Karpas-422 (cell line): ENCODE data around the gene STAMBP. TPM values are rescaled to one million over a fixed set of nuclear protein-coding genes. Genes with fewer than 3 reads are reported as not detected.

ENCODE experiments used
- DNase-seq: peaks from one replicate; pipeline ENCODE4 v3.0.0-alpha.2; 2015
- H2AFZ ChIP-seq: fragments of 200-600 bp; sonication (generic); 2 replicates; pipeline ENCODE4 v1.6.1; 2014; ENCODE audit warnings: antibody characterized with exemption, low read length, mixed read lengths
- H3K27ac ChIP-seq: fragments of 200-600 bp; sonication (generic); 2 replicates; pipeline ENCODE4 v1.5.1; 2014; ENCODE audit warnings: mild to moderate bottlenecking, low read length, moderate library complexity
- H3K27me3 ChIP-seq: fragments of 200-600 bp; sonication (generic); 2 replicates; pipeline ENCODE4 v1.6.1; 2014; ENCODE audit warnings: low read length, mixed read lengths
- H3K36me3 ChIP-seq: fragments of 200-600 bp; sonication (generic); 2 replicates; pipeline ENCODE4 v1.6.1; 2014; ENCODE audit warnings: low read length, mixed read lengths; ENCODE audit not compliant: insufficient read depth
- H3K4me1 ChIP-seq: fragments of 200-600 bp; sonication (generic); 2 replicates; pipeline ENCODE4 v1.6.1; 2014; ENCODE audit warnings: mild to moderate bottlenecking, low read length, mixed read lengths
- H3K4me2 ChIP-seq: fragments of 200-600 bp; sonication (generic); 2 replicates; pipeline ENCODE4 v1.6.1; 2014; ENCODE audit warnings: low read length, low read depth, mild to moderate bottlenecking; ENCODE audit not compliant: poor library complexity, severe bottlenecking
- H3K4me3 ChIP-seq: fragments of 200-600 bp; sonication (generic); 2 replicates; pipeline ENCODE4 v1.5.1; 2014; ENCODE audit warnings: mild to moderate bottlenecking, antibody characterized with exemption, low read length, mixed read lengths
- H3K79me2 ChIP-seq: fragments of 200-600 bp; sonication (generic); 2 replicates; pipeline ENCODE4 v1.6.1; 2014; ENCODE audit warnings: mild to moderate bottlenecking, low read length, mixed read lengths
- H3K9ac ChIP-seq: fragments of 200-600 bp; sonication (generic); 2 replicates; pipeline ENCODE4 v1.6.0; 2014; ENCODE audit warnings: low read length
- H3K9me2 ChIP-seq: fragments of 200-600 bp; sonication (generic), shearing (Covaris generic); replicated peaks from 2 replicates; pipeline ENCODE4 v1.6.0; 2014; ENCODE audit warnings: mild to moderate bottlenecking, low read length, moderate library complexity; ENCODE audit not compliant: insufficient read depth
- H3K9me3 ChIP-seq: fragments of 300-700, 200-600 bp; sonication (generic); 2 replicates; pipeline ENCODE4 v1.6.1; 2014; ENCODE audit warnings: low read length, mixed read lengths
- H4K20me1 ChIP-seq: fragments of 200-600 bp; sonication (generic); 2 replicates; pipeline ENCODE4 v1.6.1; 2014; ENCODE audit warnings: mild to moderate bottlenecking, antibody characterized with exemption, low read length, low read depth; ENCODE audit not compliant: insufficient read depth
- total RNA-seq: library from RNA; depleted of rRNA; stranded (reverse); fragments of >200 nt; shearing (Covaris generic); gene quantifications from 2 replicates; pipeline ENCODE4 v1.2.3, GENCODE V29; 2014; ENCODE audit warnings: low replicate concordance

STAMBP gene
- total RNA-seq, 1 experiment from 2014 or later = 73.8 TPM

GRCh38 chr2:73893764-73894474 lies 65.2 kb downstream of the STAMBP start:
- no peaks in the 10 kb centered on the region for H3K36me3 ChIP-seq
- H4K20me1 ChIP-seq = no peaks in the 10 kb centered on the region
- no peak overlapping the region for H3K4me3 ChIP-seq
- no peak overlapping the region for H3K4me2 ChIP-seq
- no peak for DNase-seq
- no peak overlapping the region for H2AFZ ChIP-seq
- H3K9ac ChIP-seq = no peak overlapping the region
- no peaks in the 10 kb centered on the region for H3K9me3 ChIP-seq
- no peak overlapping the region for H3K27ac ChIP-seq
- no peaks in the 10 kb centered on the region for H3K4me1 ChIP-seq
- no peaks in the 10 kb centered on the region for H3K27me3 ChIP-seq
- no peaks in the 10 kb centered on the region for H3K9me2 ChIP-seq
- no peaks in the 10 kb centered on the region for H3K79me2 ChIP-seq

GRCh38 chr2:73894475-73894850 lies 65.7 kb downstream of the STAMBP start:
- no peaks in the 10 kb centered on the region for H3K9me3 ChIP-seq
- no peak overlapping the region for H3K9ac ChIP-seq
- no peak overlapping the region for H3K4me3 ChIP-seq
- no peaks in the 10 kb centered on the region for H3K79me2 ChIP-seq
- no peaks in the 10 kb centered on the region for H3K27me3 ChIP-seq
- no peak overlapping the region for H3K27ac ChIP-seq
- H3K9me2 ChIP-seq = no peaks in the 10 kb centered on the region
- H3K36me3 ChIP-seq = no peaks in the 10 kb centered on the region
- no peak for DNase-seq
- H4K20me1 ChIP-seq = no peaks in the 10 kb centered on the region
- H2AFZ ChIP-seq = no peak overlapping the region
- H3K4me1 ChIP-seq = no peaks in the 10 kb centered on the region
- H3K4me2 ChIP-seq = no peak overlapping the region

DNA sequence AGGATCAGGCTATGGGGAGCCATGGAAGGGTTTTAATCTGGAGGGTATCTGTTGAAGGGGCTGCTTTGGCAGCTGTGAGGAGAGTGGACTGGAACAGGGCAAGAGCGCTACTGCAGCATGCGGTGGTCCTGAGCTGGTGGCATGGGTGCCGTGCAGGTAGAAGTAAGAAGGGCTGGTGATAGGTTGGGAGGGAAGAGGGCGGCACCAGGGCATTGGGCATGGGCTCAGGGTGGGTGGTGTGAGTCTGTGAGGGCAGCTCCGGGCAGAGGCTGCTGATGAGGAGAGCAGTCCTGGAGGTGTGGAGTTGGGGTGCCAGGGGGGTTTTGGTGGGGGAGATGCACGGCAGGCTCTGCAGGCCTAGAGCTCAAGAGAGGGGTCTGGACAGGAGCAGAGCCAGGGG lies 66.1 kb downstream of the STAMBP start:
- no peaks in the 10 kb centered on the region for H3K27me3 ChIP-seq
- H3K9ac ChIP-seq = no peak overlapping the region
- H3K9me2 ChIP-seq = no peaks in the 10 kb centered on the region
- no peak for DNase-seq
- H4K20me1 ChIP-seq = no peaks in the 10 kb centered on the region
- no peak overlapping the region for H3K27ac ChIP-seq
- no peaks in the 10 kb centered on the region for H3K4me1 ChIP-seq
- no peak overlapping the region for H3K4me2 ChIP-seq
- no peaks in the 10 kb centered on the region for H3K9me3 ChIP-seq
- no peak overlapping the region for H3K4me3 ChIP-seq
- H3K36me3 ChIP-seq = no peaks in the 10 kb centered on the region
- no peak overlapping the region for H2AFZ ChIP-seq
- no peaks in the 10 kb centered on the region for H3K79me2 ChIP-seq

DNA sequence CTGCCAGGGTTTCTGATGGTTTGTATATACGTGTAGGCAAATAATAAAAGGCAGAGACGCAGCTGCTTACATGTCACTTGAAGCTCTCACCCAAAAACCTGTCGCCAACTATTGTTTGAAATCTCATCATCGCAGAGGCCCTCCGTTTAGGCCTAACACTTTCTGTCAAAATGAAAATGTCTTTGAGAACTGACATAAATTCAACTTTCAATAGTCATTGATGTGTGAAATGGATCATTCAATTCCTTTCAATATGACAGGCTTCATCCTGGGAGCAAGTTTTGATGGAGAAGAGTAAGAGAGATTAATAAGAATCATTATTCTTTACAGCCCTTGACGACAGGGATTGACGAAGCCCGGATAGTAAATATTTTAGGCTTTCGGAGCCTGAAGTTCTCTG lies 66.7 kb downstream of the STAMBP start:
- Histone ChIP-seq H3K27me3 (no peaks in the 10 kb centered on the region), H4K20me1 (no peaks in the 10 kb centered on the region), H3K27ac (no peak overlapping the region), H3K9ac (no peak overlapping the region), H3K4me2 (no peak overlapping the region), H3K9me3 (no peaks in the 10 kb centered on the region), H3K4me3 (no peak overlapping the region), H3K4me1 (no peaks in the 10 kb centered on the region), H3K79me2 (no peaks in the 10 kb centered on the region), H3K9me2 (no peaks in the 10 kb centered on the region), H3K36me3 (no peaks in the 10 kb centered on the region), H2AFZ (no peak overlapping the region)
- DNase-seq = no peak

GRCh38 chr2:73896362-73897239 lies 67.8 kb downstream of the STAMBP start:
- no peak overlapping the region for H2AFZ ChIP-seq
- DNase-seq = no peak
- H4K20me1 ChIP-seq = no peaks in the 10 kb centered on the region
- H3K79me2 ChIP-seq = no peaks in the 10 kb centered on the region
- no peak overlapping the region for H3K9ac ChIP-seq
- H3K9me2 ChIP-seq = no peaks in the 10 kb centered on the region
- no peaks in the 10 kb centered on the region for H3K4me1 ChIP-seq
- H3K4me3 ChIP-seq = no peak overlapping the region
- no peaks in the 10 kb centered on the region for H3K9me3 ChIP-seq
- no peak overlapping the region for H3K4me2 ChIP-seq
- no peaks in the 10 kb centered on the region for H3K27me3 ChIP-seq
- H3K27ac ChIP-seq = no peak overlapping the region
- H3K36me3 ChIP-seq = no peaks in the 10 kb centered on the region

DNA sequence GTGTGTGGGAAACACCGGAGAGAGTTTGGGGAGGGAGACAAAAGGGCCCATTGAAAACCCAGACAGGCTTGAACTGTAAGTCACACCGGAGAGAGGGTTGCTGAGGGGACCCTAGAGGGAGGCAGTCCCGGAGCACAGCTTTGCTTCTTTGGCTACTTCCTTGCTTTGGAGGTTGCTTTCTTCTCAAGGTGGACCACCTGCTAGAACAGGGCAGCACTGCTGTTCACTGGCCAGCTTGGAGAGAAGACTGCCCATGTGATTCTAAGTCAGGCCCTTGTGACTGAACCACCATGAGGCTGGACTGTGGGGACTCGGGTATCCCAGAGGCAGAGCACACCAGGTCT lies 68.5 kb downstream of the STAMBP start:
- Histone ChIP-seq H2AFZ (no peak overlapping the region), H3K9me3 (no peaks in the 10 kb centered on the region), H3K4me3 (no peak overlapping the region), H3K4me2 (no peak overlapping the region), H3K9me2 (no peaks in the 10 kb centered on the region), H3K27me3 (no peaks in the 10 kb centered on the region), H3K4me1 (no peaks in the 10 kb centered on the region), H3K79me2 (no peaks in the 10 kb centered on the region), H4K20me1 (no peaks in the 10 kb centered on the region), H3K9ac (no peak overlapping the region), H3K36me3 (no peaks in the 10 kb centered on the region), H3K27ac (no peak overlapping the region)
- DNase-seq = no peak

GRCh38 chr2:73897934-73898333 lies 69.2 kb downstream of the STAMBP start:
- no peak for DNase-seq
- Histone ChIP-seq H3K4me2 (no peak overlapping the region), H3K27me3 (no peaks in the 10 kb centered on the region), H3K4me1 (no peaks in the 10 kb centered on the region), H3K9me2 (no peaks in the 10 kb centered on the region), H3K79me2 (no peaks in the 10 kb centered on the region), H3K36me3 (no peaks in the 10 kb centered on the region), H3K4me3 (no peak overlapping the region), H3K27ac (no peak overlapping the region), H2AFZ (no peak overlapping the region), H3K9me3 (no peaks in the 10 kb centered on the region), H4K20me1 (no peaks in the 10 kb centered on the region), H3K9ac (no peak overlapping the region)

DNA sequence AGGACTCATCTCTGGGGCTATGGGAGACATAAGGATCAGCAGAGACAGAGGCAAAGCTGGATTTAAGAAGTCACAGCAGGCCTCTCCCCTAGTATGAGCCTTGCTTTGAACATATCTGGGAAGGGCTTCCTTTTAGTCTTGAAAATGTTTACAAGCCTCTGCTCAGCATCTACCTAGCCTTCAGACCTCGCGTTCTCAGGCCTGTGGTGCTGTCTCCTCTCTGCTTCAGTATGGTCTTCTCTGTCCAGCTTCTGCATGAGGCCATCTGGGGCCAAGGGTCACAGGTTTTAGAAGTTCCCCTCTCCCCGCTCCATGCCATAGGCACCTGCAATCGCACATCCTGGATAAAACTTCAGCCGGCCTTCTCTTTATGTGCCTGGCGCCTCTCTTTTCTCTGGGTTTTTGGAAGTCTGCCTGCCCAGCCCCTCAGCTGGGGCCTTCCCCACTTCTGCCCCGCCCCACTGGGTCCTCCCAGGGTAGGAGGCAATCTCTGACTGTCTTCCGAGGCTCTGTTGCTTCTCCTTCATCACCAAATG lies 71.1 kb downstream of the STAMBP start:
- Histone ChIP-seq H3K27ac (no peak overlapping the region), H3K4me1 (no peaks in the 10 kb centered on the region), H4K20me1 (no peaks in the 10 kb centered on the region), H2AFZ (no peak overlapping the region), H3K4me3 (no peak overlapping the region), H3K27me3 (no peaks in the 10 kb centered on the region), H3K9ac (no peak overlapping the region), H3K79me2 (no peaks in the 10 kb centered on the region), H3K9me2 (no peaks in the 10 kb centered on the region), H3K36me3 (no peaks in the 10 kb centered on the region), H3K4me2 (no peak overlapping the region), H3K9me3 (no peaks in the 10 kb centered on the region)
- no peak for DNase-seq
